HepG2 (cell line): ENCODE results near the gene GALNT17. TPM values are rescaled to one million over a fixed set of nuclear protein-coding genes. Genes with fewer than 3 reads are reported as not detected.

Experiments used
- ATAC-seq: fragments of 200-7000 bp; cut with Tn5 transposase; 3 replicates; pipeline ENCODE4 v1.9.1; 2020; ENCODE audit warnings: mild to moderate bottlenecking, moderate library complexity
- BruUV-seq: library from RNA; stranded (reverse); fragments of 400-500 nt; replicated peaks from 2 replicates; lab custom pipeline; 2021; lab: Mats Ljungman, UMichigan
- CTCF ChIA-PET: fragments of 300-600 bp; formaldehyde crosslinking; extraction: SDS; loops from one replicate; lab custom pipeline; 2021; ENCODE audit warnings: low total read pairs, inconsistent platforms, low intra/inter-chr PET ratio; lab: Yijun Ruan, JAX
- POLR2A ChIA-PET: fragments of 350-600 bp; sonication (Branson Sonifier 250); formaldehyde crosslinking; loops from one replicate; lab custom pipeline; 2020; ENCODE audit warnings: antibody characterized with exemption, inconsistent platforms; lab: Yijun Ruan, JAX
- DNase-seq: peaks from one replicate; pipeline ENCODE4 v3.0.0-alpha.2; 2015; ENCODE audit warnings: low spot score
- FAIRE-seq: peaks from 3 replicates; lab custom pipeline; 2011; peaks lifted over from hg19 to GRCh38; lab: Jason Lieb, UNC
- H2AFZ ChIP-seq: one replicate; pipeline ENCODE4 v1.6.1; 2011; ENCODE audit warnings: low read length, inconsistent platforms
- H3K27ac ChIP-seq: fragments of 300-600 bp; 3 replicates; pipeline ENCODE4 v1.8.0; 2011; ENCODE audit warnings: mixed run types, mild to moderate bottlenecking, mixed read lengths, low read length, inconsistent platforms; ENCODE audit not compliant: insufficient read depth; ENCODE audit errors: extremely low read length
- H3K27me3 ChIP-seq, 2 experiments: fragments of 200-600 bp in 1 of 2; 2 replicates in 1 of 2; 3 replicates in 1 of 2; pipeline versions ENCODE4 v1.6.0 to v1.8.0; 2011; ENCODE audit warnings: low read length in 2 of 2, mild to moderate bottlenecking in 2 of 2, moderate library complexity in 2 of 2, inconsistent platforms in 1 of 2; ENCODE audit not compliant: insufficient read depth in 2 of 2, control insufficient read depth in 1 of 2
- H3K36me3 ChIP-seq, 2 experiments: fragments of 200-600 bp in 1 of 2; replicated peaks in 1 of 2; 2 replicates in 1 of 2; 3 replicates in 1 of 2; pipeline versions ENCODE4 v1.5.1 to v1.8.0; 2011; ENCODE audit warnings: low read length in 2 of 2, inconsistent platforms in 1 of 2; ENCODE audit not compliant: insufficient read depth in 2 of 2, control insufficient read depth in 1 of 2
- H3K4me1 ChIP-seq: 2 replicates; pipeline ENCODE4 v1.5.1; 2012; ENCODE audit warnings: low read length, inconsistent platforms; ENCODE audit not compliant: insufficient read depth
- H3K4me2 ChIP-seq: 2 replicates; pipeline ENCODE4 v1.6.0; 2011; ENCODE audit warnings: low read depth, low read length, inconsistent platforms
- H3K4me3 ChIP-seq, 3 experiments: fragments of 200-600 bp in 1 of 3; sonication (generic), shearing (Covaris generic) in 1 of 3; replicated peaks in 1 of 3; 2 replicates each; pipeline ENCODE4 v1.5.1; 2011 to 2016; ENCODE audit warnings: low read length in 3 of 3, inconsistent platforms in 2 of 3, low read depth in 2 of 3, mild to moderate bottlenecking in 2 of 3, control low read depth in 1 of 3, mixed read lengths in 1 of 3; ENCODE audit not compliant: insufficient read depth in 1 of 3
- H3K79me2 ChIP-seq: one replicate; pipeline ENCODE4 v1.6.1; 2011; ENCODE audit warnings: low read length, inconsistent platforms; ENCODE audit not compliant: insufficient read depth
- H3K9ac ChIP-seq: 2 replicates; pipeline ENCODE4 v1.6.0; 2011; ENCODE audit warnings: mild to moderate bottlenecking, low read depth, low read length, inconsistent platforms; ENCODE audit not compliant: insufficient read depth
- H3K9me3 ChIP-seq: 2 replicates; pipeline ENCODE4 v1.5.1; 2012; ENCODE audit warnings: mild to moderate bottlenecking, low read length
- H4K20me1 ChIP-seq: 2 replicates; pipeline ENCODE4 v1.6.0; 2011; ENCODE audit warnings: inconsistent platforms, mild to moderate bottlenecking, low read length, moderate library complexity; ENCODE audit not compliant: insufficient read depth
- ATRX ChIP-seq: sonication (generic); formaldehyde crosslinking; IDR thresholded peaks from 2 replicates; pipeline ENCODE4 v1.4.0; 2020; ENCODE audit warnings: missing genetic modification reagents, borderline replicate concordance
- FOXA3 ChIP-seq: IDR thresholded peaks from 2 replicates; pipeline ENCODE4 v1.6.1; 2016; ENCODE audit warnings: missing genetic modification reagents, missing compliant biosample characterization
- GATAD1 ChIP-seq: IDR thresholded peaks from 2 replicates; pipeline ENCODE4 v1.6.1; 2016; ENCODE audit warnings: missing genetic modification reagents, missing compliant biosample characterization
- HNRNPLL ChIP-seq: fragments of 200-400 bp; formaldehyde crosslinking; IDR thresholded peaks from 2 replicates; pipeline ENCODE4 v1.6.1; 2017; ENCODE audit warnings: mild to moderate bottlenecking, low read depth, low read length; ENCODE audit not compliant: poor library complexity, severe bottlenecking
- TGIF2 ChIP-seq: IDR thresholded peaks from 2 replicates; pipeline ENCODE4 v1.6.1; 2016; ENCODE audit warnings: control low read depth, missing compliant biosample characterization
- THAP9 ChIP-seq: sonication (generic); formaldehyde crosslinking; IDR thresholded peaks from 2 replicates; pipeline ENCODE4; 2020; ENCODE audit warnings: missing genetic modification reagents, mild to moderate bottlenecking, borderline replicate concordance
- WIZ ChIP-seq: sonication (generic); formaldehyde crosslinking; IDR thresholded peaks from 2 replicates; pipeline ENCODE4 v1.5.1; 2020; ENCODE audit warnings: mild to moderate bottlenecking, missing genetic modification reagents
- ZNF350 ChIP-seq: sonication (generic); formaldehyde crosslinking; IDR thresholded peaks from 2 replicates; pipeline ENCODE4 v1.4.0; 2020; ENCODE audit warnings: mild to moderate bottlenecking, low read depth, missing genetic modification reagents, borderline replicate concordance
- ZNF644 ChIP-seq: IDR thresholded peaks from 2 replicates; pipeline ENCODE4 v1.6.1; 2016; ENCODE audit warnings: low read depth
- ZNF7 ChIP-seq: IDR thresholded peaks from 2 replicates; pipeline ENCODE4 v1.6.1; 2016; ENCODE audit warnings: missing biosample characterization, missing genetic modification reagents
- ZNF816 ChIP-seq: sonication (generic); formaldehyde crosslinking; IDR thresholded peaks from 2 replicates; pipeline ENCODE4 v1.8.0; 2022; ENCODE audit warnings: missing genetic modification reagents, mild to moderate bottlenecking, borderline replicate concordance
- WGBS: methylation state at CpG from one replicate; pipeline ENCODE4 v1.1.6; 2017; ENCODE audit warnings: low lambda C conversion rate; 5-methylcytosine and 5-hydroxymethylcytosine counted together
- in situ Hi-C: cut with HindIII; loops from 2 replicates; pipeline ENCODE4 v1.10.0; 2017; ENCODE audit warnings: low pct_unique_long_range_greater_than_20kb; ENCODE audit not compliant: extremely low pct_ligation_motif_present
- intact Hi-C: fragments of 100-400 bp; cut with micrococcal nuclease; formaldehyde crosslinking; loops from one replicate; pipeline ENCODE4 v1.10.0; 2022; ENCODE audit not compliant: unreplicated experiment
- polyA plus RNA-seq, 8 experiments: library from polyadenylated mRNA; depleted of rRNA in 3 of 8; stranded (reverse) in 7 of 8; unstranded in 1 of 8; fragments of >200 nt; fragmentation: Illumina TruSeq in 4 of 8; extraction: Trizol in 4 of 8; gene quantifications; 2 replicates each; pipeline versions ENCODE4 v1.2.1 to v1.2.3, GENCODE V29; 2011 to 2016; ENCODE audit warnings: low read depth in 4 of 8, missing spikeins in 1 of 8, mixed read lengths in 1 of 8; ENCODE audit not compliant: insufficient read depth in 1 of 8
- total RNA-seq, 5 experiments: library from RNA; depleted of rRNA; stranded (reverse); fragments of >200 nt; fragmentation: Illumina TruSeq; extraction: Trizol; gene quantifications; 2 replicates each; pipeline ENCODE4 v1.2.3, GENCODE V29; 2016; ENCODE audit warnings: low read depth in 1 of 5
- TF ChIP-seq, protein P1 (sequence below): sonication (generic); formaldehyde crosslinking; IDR thresholded peaks from 2 replicates; pipeline ENCODE4 v1.5.1; 2020; ENCODE audit warnings: mild to moderate bottlenecking, missing genetic modification reagents, borderline replicate concordance
- TF ChIP-seq, protein P2 (sequence below): sonication (generic); formaldehyde crosslinking; IDR thresholded peaks from 2 replicates; pipeline ENCODE4 v1.4.0; 2020; ENCODE audit warnings: missing genetic modification reagents
- TF ChIP-seq, protein P3 (sequence below): sonication (generic); formaldehyde crosslinking; IDR thresholded peaks from 2 replicates; pipeline ENCODE4 v1.5.0; 2020; ENCODE audit warnings: missing genetic modification reagents

Gene GALNT17
- total and polyA plus RNA-seq, 2 of the 13 experiments (the other 11 are each of a cell fraction or from before 2014, with no cell fraction given) = not detected

DNA sequence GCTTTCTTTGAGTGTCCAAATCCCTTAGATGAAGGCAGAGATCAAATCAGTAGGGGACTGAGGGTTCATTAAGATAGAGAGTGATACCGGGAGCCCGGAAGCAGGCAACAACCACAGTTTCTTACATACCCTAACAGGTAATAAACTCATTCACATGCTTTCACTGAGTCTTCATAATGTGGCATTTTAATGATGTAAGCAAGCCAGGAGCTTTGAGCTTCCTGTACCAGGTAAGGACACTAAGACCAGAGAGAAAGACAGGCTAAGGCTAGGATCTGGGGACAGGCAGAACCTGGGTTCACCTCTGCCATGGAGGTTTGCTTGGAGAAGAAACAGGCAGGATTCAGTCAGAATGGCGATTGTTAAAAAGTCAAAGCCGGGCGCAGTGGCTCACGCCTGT, 618.3 kb downstream of the GALNT17 start:
- ATAC-seq = no peak
- in situ Hi-C loops = no loop called here
- H3K27me3 ChIP-seq = no peaks in the 10 kb centered on the region; a peak in 1 of 5 replicates
- peaks cover 23% of the 10 kb centered on the region for H3K9me3 ChIP-seq
- no peak for DNase-seq
- no peaks in the 10 kb centered on the region for H3K36me3 ChIP-seq
- H4K20me1 ChIP-seq = no peaks in the 10 kb centered on the region
- H3K9ac ChIP-seq = no peak overlapping the region
- POLR2A ChIA-PET = no interaction called here
- no peak overlapping the region for H2AFZ ChIP-seq
- no peak overlapping the region for H3K27ac ChIP-seq
- intact Hi-C loops = no loop called here
- no TSS peak for BruUV-seq
- H3K4me2 ChIP-seq = no peak overlapping the region
- 50% methylated on average over 6 of the region's 6 CpGs for WGBS
- H3K79me2 ChIP-seq = no peaks in the 10 kb centered on the region
- H3K4me1 ChIP-seq = no peaks in the 10 kb centered on the region
- no peak overlapping the region for H3K4me3 ChIP-seq
- no peak for FAIRE-seq
- CTCF ChIA-PET = no interaction called here
- TF ChIP-seq ZNF7 (no peak), ZNF816 (CRISPR knock-in tag) (no peak), ZNF644 (CRISPR knock-in tag) (no peak), THAP9 (CRISPR knock-in tag) (no peak), FOXA3 (CRISPR knock-in tag) (no peak), GATAD1 (CRISPR knock-in tag) (no peak), ZNF350 (CRISPR knock-in tag) (no peak), WIZ (CRISPR knock-in tag) (no peak), TGIF2 (no peak), HNRNPLL (no peak), ATRX (CRISPR knock-in tag) (no peak)
- TF ChIP-seq, protein P1, sequence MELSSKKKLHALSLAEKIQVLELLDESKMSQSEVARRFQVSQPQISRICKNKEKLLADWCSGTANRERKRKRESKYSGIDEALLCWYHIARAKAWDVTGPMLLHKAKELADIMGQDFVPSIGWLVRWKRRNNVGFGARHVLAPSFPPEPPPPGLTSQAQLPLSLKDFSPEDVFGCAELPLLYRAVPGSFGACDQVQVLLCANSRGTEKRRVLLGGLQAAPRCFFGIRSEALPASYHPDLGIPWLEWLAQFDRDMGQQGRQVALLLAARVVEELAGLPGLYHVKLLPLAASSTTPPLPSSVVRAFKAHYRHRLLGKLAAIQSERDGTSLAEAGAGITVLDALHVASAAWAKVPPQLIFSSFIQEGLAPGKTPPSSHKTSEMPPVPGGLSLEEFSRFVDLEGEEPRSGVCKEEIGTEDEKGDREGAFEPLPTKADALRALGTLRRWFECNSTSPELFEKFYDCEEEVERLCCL (CRISPR knock-in tag) = no peak
- TF ChIP-seq, protein P2, sequence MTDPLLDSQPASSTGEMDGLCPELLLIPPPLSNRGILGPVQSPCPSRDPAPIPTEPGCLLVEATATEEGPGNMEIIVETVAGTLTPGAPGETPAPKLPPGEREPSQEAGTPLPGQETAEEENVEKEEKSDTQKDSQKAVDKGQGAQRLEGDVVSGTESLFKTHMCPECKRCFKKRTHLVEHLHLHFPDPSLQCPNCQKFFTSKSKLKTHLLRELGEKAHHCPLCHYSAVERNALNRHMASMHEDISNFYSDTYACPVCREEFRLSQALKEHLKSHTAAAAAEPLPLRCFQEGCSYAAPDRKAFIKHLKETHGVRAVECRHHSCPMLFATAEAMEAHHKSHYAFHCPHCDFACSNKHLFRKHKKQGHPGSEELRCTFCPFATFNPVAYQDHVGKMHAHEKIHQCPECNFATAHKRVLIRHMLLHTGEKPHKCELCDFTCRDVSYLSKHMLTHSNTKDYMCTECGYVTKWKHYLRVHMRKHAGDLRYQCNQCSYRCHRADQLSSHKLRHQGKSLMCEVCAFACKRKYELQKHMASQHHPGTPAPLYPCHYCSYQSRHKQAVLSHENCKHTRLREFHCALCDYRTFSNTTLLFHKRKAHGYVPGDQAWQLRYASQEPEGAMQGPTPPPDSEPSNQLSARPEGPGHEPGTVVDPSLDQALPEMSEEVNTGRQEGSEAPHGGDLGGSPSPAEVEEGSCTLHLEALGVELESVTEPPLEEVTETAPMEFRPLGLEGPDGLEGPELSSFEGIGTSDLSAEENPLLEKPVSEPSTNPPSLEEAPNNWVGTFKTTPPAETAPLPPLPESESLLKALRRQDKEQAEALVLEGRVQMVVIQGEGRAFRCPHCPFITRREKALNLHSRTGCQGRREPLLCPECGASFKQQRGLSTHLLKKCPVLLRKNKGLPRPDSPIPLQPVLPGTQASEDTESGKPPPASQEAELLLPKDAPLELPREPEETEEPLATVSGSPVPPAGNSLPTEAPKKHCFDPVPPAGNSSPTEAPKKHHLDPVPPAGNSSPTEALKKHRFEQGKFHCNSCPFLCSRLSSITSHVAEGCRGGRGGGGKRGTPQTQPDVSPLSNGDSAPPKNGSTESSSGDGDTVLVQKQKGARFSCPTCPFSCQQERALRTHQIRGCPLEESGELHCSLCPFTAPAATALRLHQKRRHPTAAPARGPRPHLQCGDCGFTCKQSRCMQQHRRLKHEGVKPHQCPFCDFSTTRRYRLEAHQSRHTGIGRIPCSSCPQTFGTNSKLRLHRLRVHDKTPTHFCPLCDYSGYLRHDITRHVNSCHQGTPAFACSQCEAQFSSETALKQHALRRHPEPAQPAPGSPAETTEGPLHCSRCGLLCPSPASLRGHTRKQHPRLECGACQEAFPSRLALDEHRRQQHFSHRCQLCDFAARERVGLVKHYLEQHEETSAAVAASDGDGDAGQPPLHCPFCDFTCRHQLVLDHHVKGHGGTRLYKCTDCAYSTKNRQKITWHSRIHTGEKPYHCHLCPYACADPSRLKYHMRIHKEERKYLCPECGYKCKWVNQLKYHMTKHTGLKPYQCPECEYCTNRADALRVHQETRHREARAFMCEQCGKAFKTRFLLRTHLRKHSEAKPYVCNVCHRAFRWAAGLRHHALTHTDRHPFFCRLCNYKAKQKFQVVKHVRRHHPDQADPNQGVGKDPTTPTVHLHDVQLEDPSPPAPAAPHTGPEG (CRISPR knock-in tag) = no peak
- TF ChIP-seq, protein P3, sequence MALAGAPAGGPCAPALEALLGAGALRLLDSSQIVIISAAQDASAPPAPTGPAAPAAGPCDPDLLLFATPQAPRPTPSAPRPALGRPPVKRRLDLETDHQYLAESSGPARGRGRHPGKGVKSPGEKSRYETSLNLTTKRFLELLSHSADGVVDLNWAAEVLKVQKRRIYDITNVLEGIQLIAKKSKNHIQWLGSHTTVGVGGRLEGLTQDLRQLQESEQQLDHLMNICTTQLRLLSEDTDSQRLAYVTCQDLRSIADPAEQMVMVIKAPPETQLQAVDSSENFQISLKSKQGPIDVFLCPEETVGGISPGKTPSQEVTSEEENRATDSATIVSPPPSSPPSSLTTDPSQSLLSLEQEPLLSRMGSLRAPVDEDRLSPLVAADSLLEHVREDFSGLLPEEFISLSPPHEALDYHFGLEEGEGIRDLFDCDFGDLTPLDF (CRISPR knock-in tag) = no peak
